Transverse colon (tissue), 4 donors: ENCODE measurements around the gene TAF3. TPM values are rescaled to one million over a fixed set of nuclear protein-coding genes. Genes with fewer than 3 reads are reported as not detected.
A peak's percentile ranks its signal among the peaks of the same experiment; 100 is the strongest.

Experiments used
- DNase-seq: peaks from one replicate; pipeline ENCODE4 v3.0.0-alpha.2; 2019
- H3K27ac ChIP-seq, 4 donors: fragments of 200-600 bp; sonication (generic); 2 replicates each; pipeline ENCODE4 v1.5.1; 2016 to 2018; ENCODE audit warnings: inconsistent platforms in 4 of 4
- H3K27me3 ChIP-seq: fragments of 200-600 bp; sonication (generic); 2 replicates; pipeline ENCODE4 v1.5.1; 2017; ENCODE audit warnings: inconsistent platforms
- H3K36me3 ChIP-seq, 4 donors: fragments of 200-600 bp; sonication (generic); 2 replicates each; pipeline ENCODE4 v1.5.1; 2017 to 2019; ENCODE audit warnings: inconsistent platforms in 4 of 4
- H3K4me1 ChIP-seq, 4 donors: fragments of 200-600 bp; sonication (generic); 2 replicates each; pipeline ENCODE4 v1.5.1; 2017 to 2020; ENCODE audit warnings: inconsistent platforms in 4 of 4
- H3K4me3 ChIP-seq, 4 donors: fragments of 200-600 bp; sonication (generic); 1 replicate in 1 of 4; 2 replicates in 3 of 4; pipeline versions ENCODE4 v1.5.1 to v1.6.1; 2017 to 2019; ENCODE audit warnings: inconsistent platforms in 4 of 4
- H3K9me3 ChIP-seq, 2 donors: fragments of 200-600 bp; sonication (generic); 2 replicates each; pipeline ENCODE4 v1.5.1; 2017 to 2019; ENCODE audit warnings: inconsistent platforms in 2 of 2
- EP300 ChIP-seq: sonication (generic); formaldehyde crosslinking; IDR thresholded peaks from one replicate; pipeline ENCODE4 v1.6.1; 2017; ENCODE audit warnings: antibody characterized with exemption, low read depth
- POLR2A ChIP-seq: fragments of 450-650 bp; IDR thresholded peaks from one replicate; pipeline ENCODE4 v1.6.1; 2016; ENCODE audit warnings: antibody characterized with exemption, mild to moderate bottlenecking, moderate library complexity
- POLR2AphosphoS5 ChIP-seq, 3 donors: sonication (generic); formaldehyde crosslinking; IDR thresholded peaks; one replicate each; pipeline ENCODE4 v1.6.1; 2016; ENCODE audit warnings: antibody characterized with exemption in 3 of 3
- WGBS, 2 donors: methylation state at CpG; one replicate each; pipeline ENCODE4 v1.1.5; 2018; ENCODE audit warnings: low coverage in 1 of 2; 5-methylcytosine and 5-hydroxymethylcytosine counted together
- in situ Hi-C, 4 donors: fragments of 200-750 bp; cut with MboI; loops; one replicate each; pipeline versions ENCODE4 v1.15.0 to v1.15.1; 2017; ENCODE audit warnings: low sequenced_read_pairs in 3 of 4, low pct_ligation_motif_present in 1 of 4, low pct_unique_long_range_greater_than_20kb in 1 of 4
- intact Hi-C: fragments of 100-400 bp; cut with DNase I; formaldehyde crosslinking; loops from one replicate; pipeline ENCODE4 v1.15.1; 2023; ENCODE audit warnings: low total_unique reads
- total RNA-seq, 4 donors: library from RNA; depleted of rRNA; stranded (reverse); fragments of >200 nt; gene quantifications; one replicate each; pipeline ENCODE4 v1.1.0, GENCODE V29; 2016
- TF ChIP-seq, protein P1 (sequence below), 5 experiments: fragments of 200-600 bp in 3 of 5; fragments of 450-650 bp in 2 of 5; sonication (generic) in 3 of 5; IDR thresholded peaks; 1 replicate in 2 of 5; 2 replicates in 3 of 5; pipeline ENCODE4 v1.5.1; 2016 to 2017; ENCODE audit warnings: antibody characterized with exemption in 5 of 5, inconsistent platforms in 3 of 5, mild to moderate bottlenecking in 2 of 5, moderate library complexity in 1 of 5

The TAF3 gene
- total RNA-seq, 4 donors from 2014 or later: 4.8 to 35.6 (median 9.6) TPM

DNA sequence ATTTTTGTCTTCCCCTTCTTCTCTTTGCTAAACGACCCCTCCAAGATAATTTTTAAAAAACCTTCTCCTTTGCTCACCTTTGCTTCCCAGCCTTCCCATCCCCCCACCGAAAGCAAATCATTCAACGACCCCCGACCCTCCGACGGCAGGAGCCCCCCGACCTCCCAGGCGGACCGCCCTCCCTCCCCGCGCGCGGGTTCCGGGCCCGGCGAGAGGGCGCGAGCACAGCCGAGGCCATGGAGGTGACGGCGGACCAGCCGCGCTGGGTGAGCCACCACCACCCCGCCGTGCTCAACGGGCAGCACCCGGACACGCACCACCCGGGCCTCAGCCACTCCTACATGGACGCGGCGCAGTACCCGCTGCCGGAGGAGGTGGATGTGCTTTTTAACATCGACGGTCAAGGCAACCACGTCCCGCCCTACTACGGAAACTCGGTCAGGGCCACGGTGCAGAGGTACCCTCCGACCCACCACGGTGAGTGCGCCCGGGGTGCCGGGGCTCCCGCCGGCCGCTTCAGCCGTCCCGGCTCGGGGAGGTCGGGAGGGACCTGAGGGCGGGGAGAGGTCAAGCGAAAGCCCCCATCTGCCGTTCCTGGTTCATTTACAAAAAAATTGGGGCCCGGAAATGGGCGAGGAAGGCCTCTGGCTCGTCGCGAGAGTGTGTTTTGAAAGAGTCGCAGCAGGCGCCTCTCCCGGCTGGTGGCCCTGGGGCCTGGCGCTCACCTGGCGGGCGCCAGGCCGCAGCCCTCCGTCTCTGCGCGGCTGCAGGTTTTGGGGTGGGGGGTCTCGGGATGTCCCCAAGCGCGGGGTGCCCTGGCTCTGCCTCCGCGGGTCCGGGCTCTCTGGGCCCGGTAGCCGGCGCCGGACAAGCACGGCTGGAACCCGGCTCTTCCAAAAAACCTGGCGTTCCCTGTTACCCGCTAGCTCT is 237.4 kb downstream of the TAF3 start:
- in situ Hi-C loops: no loop called here
- Histone ChIP-seq H3K27ac (peak overlapping the region; percentile 36 to 63 (median 47)), H3K4me1 (peaks cover 21 to 56% (median 46%) of the 10 kb centered on the region in 4 donors), H3K27me3 (peaks cover 100% of the 10 kb centered on the region), H3K9me3 (no peaks in the 10 kb centered on the region), H3K4me3 (peak overlapping the region in 3 of 4 donors; percentile 30 to 63 (median 43)), H3K36me3 (no peaks in the 10 kb centered on the region)
- no peak for DNase-seq
- intact Hi-C loops: no loop called here
- WGBS, 2 donors: 8 to 23% methylated on average over 21 to 55 of the region's 85 CpGs
- TF ChIP-seq, protein P1, sequence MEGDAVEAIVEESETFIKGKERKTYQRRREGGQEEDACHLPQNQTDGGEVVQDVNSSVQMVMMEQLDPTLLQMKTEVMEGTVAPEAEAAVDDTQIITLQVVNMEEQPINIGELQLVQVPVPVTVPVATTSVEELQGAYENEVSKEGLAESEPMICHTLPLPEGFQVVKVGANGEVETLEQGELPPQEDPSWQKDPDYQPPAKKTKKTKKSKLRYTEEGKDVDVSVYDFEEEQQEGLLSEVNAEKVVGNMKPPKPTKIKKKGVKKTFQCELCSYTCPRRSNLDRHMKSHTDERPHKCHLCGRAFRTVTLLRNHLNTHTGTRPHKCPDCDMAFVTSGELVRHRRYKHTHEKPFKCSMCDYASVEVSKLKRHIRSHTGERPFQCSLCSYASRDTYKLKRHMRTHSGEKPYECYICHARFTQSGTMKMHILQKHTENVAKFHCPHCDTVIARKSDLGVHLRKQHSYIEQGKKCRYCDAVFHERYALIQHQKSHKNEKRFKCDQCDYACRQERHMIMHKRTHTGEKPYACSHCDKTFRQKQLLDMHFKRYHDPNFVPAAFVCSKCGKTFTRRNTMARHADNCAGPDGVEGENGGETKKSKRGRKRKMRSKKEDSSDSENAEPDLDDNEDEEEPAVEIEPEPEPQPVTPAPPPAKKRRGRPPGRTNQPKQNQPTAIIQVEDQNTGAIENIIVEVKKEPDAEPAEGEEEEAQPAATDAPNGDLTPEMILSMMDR (IDR thresholded peaks at IDR 0.05): no peak
- no peak for TF ChIP-seq EP300
- no peak for TF ChIP-seq POLR2A
- TF ChIP-seq POLR2AphosphoS5 (IDR thresholded peaks at IDR 0.05): no peak

DNA sequence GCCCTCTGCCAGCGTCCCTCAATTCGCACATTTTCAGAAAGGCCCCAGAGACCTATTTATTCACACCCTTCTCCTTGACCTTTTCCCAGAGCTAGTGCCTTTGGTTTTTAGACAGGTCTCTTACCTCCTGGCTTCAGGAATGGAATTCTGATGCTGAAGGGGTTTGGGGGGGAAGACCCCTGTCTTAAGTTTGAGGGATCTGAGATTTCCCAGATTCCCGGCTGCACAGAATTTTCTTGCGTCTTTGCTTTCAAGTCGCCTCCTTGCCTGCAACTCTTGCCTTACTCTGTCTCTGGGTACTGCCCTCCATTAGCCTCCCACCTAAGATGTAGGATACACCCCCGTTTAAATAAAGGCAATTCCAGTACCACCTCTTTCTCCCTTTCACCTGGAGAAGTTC is 238.1 kb downstream of the TAF3 start:
- TF ChIP-seq POLR2AphosphoS5 (IDR thresholded peaks at IDR 0.05): no peak
- TF ChIP-seq, protein P1 (IDR thresholded peaks at IDR 0.05): no peak
- TF ChIP-seq EP300: no peak
- no peak for TF ChIP-seq POLR2A
- Histone ChIP-seq H3K27ac (peak overlapping the region; percentile 36 to 63 (median 47)), H3K4me3 (peak overlapping the region in 2 of 4 donors; percentile 43 to 63), H3K9me3 (no peaks in the 10 kb centered on the region), H3K36me3 (no peaks in the 10 kb centered on the region), H3K4me1 (peaks cover 14 to 49% (median 39%) of the 10 kb centered on the region in 4 donors), H3K27me3 (peaks cover 100% of the 10 kb centered on the region)
- in situ Hi-C loops (no loop called here), intact Hi-C loops (no loop called here)
- whole genome bisulfite sequencing, 2 donors: 43 to 56% methylated on average over 6 of the region's 6 CpGs
- DNase-seq: no peak

DNA sequence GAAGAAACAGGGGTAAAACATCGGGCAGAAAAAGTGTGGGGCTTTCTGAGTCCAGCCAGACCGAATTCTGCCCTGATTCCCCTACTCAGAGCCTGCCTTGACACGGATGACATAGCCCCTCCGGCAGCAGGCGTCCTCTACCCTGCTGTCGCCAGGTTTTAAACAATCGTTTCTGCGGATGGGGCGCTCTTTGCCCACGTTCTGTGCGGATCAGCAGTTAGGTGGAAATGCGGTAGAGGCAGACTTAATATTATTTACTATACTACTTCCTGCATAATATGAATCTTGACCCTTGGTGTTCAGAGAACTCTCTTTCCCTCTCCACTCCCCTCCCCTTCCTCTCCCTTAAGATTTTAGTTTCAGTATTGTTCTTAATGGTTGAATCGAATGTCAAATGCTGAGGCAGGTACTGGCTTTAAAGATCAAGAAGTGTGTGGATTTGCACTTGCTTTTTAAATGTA is 238.6 kb downstream of the TAF3 start:
- TF ChIP-seq EP300: no peak
- TF ChIP-seq POLR2A: no peak
- intact Hi-C loops (no loop called here), in situ Hi-C loops (no loop called here)
- peak overlapping the region in 3 of 4 donors; percentile 36 to 63 (median 53) for H3K27ac ChIP-seq
- H3K4me3 ChIP-seq: peak overlapping the region in 2 of 4 donors; percentile 43 to 63
- H3K9me3 ChIP-seq: no peaks in the 10 kb centered on the region
- WGBS, 2 donors: 54 to 73% methylated on average over 12 to 13 of the region's 13 CpGs
- no peaks in the 10 kb centered on the region for H3K36me3 ChIP-seq
- peaks cover 13 to 44% (median 34%) of the 10 kb centered on the region in 4 donors for H3K4me1 ChIP-seq
- DNase-seq: no peak
- peaks cover 100% of the 10 kb centered on the region for H3K27me3 ChIP-seq

DNA sequence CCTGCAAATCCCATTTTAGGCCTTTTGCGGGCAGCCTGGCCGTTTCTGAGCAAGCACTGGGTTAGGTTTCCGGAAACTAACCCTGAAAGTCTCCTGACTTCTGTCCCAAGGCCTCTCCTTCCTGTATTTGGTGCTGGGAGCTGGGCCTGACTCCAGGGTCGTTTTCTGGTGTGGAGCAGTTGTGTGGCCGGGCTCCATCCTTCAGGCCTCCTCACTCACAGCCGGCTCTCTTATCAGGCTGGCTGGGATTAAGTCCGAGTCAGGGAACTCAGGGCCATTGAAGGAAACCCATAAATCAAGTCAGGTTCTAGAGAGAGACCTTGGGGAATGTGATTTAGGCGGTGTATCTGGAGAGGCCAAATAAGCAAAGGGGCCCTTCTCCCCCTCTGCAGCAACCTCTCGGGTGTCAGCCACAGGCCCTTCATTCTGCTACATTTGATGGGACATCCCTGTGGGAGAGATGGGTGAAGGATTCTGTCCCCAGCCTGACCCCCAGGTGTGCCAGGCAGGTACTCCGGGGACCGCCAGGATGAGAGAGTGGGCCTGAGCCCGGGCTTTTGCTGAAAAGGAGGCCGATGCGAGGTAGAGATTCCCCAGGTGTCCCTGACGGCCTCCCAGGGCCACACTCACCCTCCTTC is 239.4 kb downstream of the TAF3 start:
- Histone ChIP-seq H3K4me3 (peak overlapping the region in 1 of 4 donors; percentile 63), H3K27me3 (peaks cover 99% of the 10 kb centered on the region), H3K36me3 (no peaks in the 10 kb centered on the region), H3K9me3 (no peaks in the 10 kb centered on the region), H3K27ac (peak overlapping the region in 1 of 4 donors; percentile 53), H3K4me1 (peaks cover 13 to 35% (median 26%) of the 10 kb centered on the region in 4 donors)
- in situ Hi-C loops: no loop called here
- WGBS, 2 donors: 78 to 80% methylated on average over 1 to 15 of the region's 15 CpGs
- no peak for DNase-seq
- intact Hi-C loops: no loop called here
- TF ChIP-seq POLR2AphosphoS5 (IDR thresholded peaks at IDR 0.05) (no peak), POLR2A (no peak), EP300 (no peak)
- TF ChIP-seq, protein P1 (IDR thresholded peaks at IDR 0.05): no peak
